Stimulated activated naive B cell treated with anti-CD40 and anti-IgM and Interleukin-4, amounts not matched to agents 10 μg/mL and 1 μg/mL and 100 μg/mL, for 72 hours (primary cell): Measurements from ENCODE around the gene RNF111.
"Not testable (repeated sequence)": the region's sequence is repeated elsewhere in the genome, so short reads cannot be mapped to it uniquely, and the experiment has no call there.

ENCODE experiments used
- ATAC-seq, 2 donors: fragments of 150-1000 bp; cut with Tn5 transposase; replicated peaks; 2 replicates each; pipeline ENCODE4 v1.10.0; 2021; ENCODE audit warnings: moderate library complexity in 1 of 2
- DNase-seq: peaks from one replicate; pipeline ENCODE4 v3.0.0; 2021
- H3K27ac Mint-ChIP-seq: one replicate; pipeline ENCODE4 v1.8.0; 2022; ENCODE audit warnings: mild to moderate bottlenecking, mixed read lengths
- H3K27me3 Mint-ChIP-seq, 2 donors: one replicate each; pipeline ENCODE4 v1.8.0; 2022; ENCODE audit warnings: mixed read lengths in 2 of 2
- H3K36me3 Mint-ChIP-seq, 2 donors: one replicate each; pipeline ENCODE4 v1.8.0; 2022; ENCODE audit warnings: mixed read lengths in 2 of 2, mild to moderate bottlenecking in 1 of 2
- H3K4me1 Mint-ChIP-seq, 2 donors: one replicate each; pipeline ENCODE4 v1.8.0; 2022; ENCODE audit warnings: mixed read lengths in 2 of 2, mild to moderate bottlenecking in 1 of 2
- H3K4me3 Mint-ChIP-seq, 2 donors: one replicate each; pipeline ENCODE4 v1.8.0; 2022; ENCODE audit warnings: mild to moderate bottlenecking in 2 of 2, mixed read lengths in 2 of 2, moderate library complexity in 1 of 2
- H3K9me3 Mint-ChIP-seq, 2 donors: one replicate each; pipeline ENCODE4 v1.8.0; 2022; ENCODE audit warnings: mixed read lengths in 2 of 2, mild to moderate bottlenecking in 1 of 2

The RNF111 gene

DNA sequence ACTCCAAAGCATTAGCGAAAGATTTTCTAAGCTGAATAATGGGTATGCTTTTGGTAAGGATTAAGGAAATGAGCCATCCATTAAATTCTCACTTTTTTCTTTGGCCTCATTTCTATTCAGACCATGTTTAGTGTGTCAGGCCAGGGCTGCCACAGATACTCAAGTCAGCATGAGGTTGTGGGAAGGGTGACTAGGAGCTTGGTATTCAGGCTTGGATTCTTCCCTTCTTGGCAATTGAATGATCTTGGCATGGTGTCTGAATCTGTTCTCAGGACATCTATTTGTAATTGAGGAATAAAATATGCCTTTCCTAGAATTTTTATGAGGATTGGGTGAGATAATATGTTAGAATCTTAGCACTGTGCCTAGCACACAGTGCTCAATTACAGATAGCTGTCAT is 128.7 kb downstream of the RNF111 start:
- peaks cover 0 to 11% of the 10 kb centered on the region in 2 donors for H3K4me1 Mint-ChIP-seq
- ATAC-seq = no peak
- peaks cover 4 to 10% of the 10 kb centered on the region in 2 donors for H3K36me3 Mint-ChIP-seq
- H3K27ac Mint-ChIP-seq = no peak overlapping the region
- H3K27me3 Mint-ChIP-seq = no peaks in the 10 kb centered on the region
- no peak overlapping the region for H3K4me3 Mint-ChIP-seq
- no peak for DNase-seq
- no peaks in the 10 kb centered on the region for H3K9me3 Mint-ChIP-seq

DNA sequence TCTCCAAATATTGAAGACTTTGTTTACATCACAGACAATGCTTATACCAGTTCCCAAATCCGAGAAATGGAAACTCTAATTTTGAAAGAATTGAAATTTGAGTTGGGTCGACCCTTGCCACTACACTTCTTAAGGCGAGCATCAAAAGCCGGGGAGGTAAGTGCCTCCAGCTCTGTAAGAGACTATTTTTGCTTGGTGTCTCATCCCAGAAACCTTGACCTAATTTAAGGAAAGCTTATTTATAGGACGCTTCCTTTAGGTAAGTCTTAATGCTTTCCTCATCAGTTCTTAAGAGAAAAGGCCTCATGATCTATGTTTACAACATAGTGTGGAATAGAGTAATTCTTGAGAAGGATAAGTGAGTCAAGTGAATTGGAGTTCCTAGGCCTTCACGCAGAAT is 129.3 kb downstream of the RNF111 start:
- ATAC-seq (no peak), DNase-seq (no peak)
- Mint-ChIP-seq H3K4me1 (peaks cover 0 to 11% of the 10 kb centered on the region in 2 donors), H3K27ac (no peak overlapping the region), H3K27me3 (no peaks in the 10 kb centered on the region), H3K4me3 (no peak overlapping the region), H3K36me3 (peaks cover 4 to 10% of the 10 kb centered on the region in 2 donors), H3K9me3 (no peaks in the 10 kb centered on the region)

DNA sequence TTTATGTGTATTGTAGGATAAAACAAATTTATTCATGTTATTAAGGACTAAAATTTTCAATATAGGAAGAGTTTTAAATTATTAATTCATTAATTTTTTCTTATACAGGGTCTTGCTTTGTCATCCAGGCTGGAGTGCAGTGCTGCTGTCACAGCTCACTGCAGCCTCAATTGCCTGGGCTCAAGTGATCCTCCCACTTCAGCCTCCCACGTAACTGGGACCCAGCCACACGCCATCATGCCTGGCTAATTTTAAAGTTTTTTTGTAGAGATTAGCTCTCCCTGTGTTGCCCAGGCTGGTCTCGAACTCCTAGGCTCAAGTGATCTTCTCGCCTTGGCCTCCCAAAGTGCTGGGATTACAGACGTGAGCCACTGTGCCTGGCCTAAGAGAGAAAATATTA is 132.2 kb downstream of the RNF111 start:
- Mint-ChIP-seq H3K9me3 (no peaks in the 10 kb centered on the region), H3K4me1 (peaks cover 0 to 11% of the 10 kb centered on the region in 2 donors), H3K36me3 (peaks cover 7 to 9% of the 10 kb centered on the region in 2 donors), H3K27me3 (no peaks in the 10 kb centered on the region), H3K4me3 (no peak overlapping the region), H3K27ac (no peak overlapping the region)
- DNase-seq = no peak
- ATAC-seq = no peak

DNA sequence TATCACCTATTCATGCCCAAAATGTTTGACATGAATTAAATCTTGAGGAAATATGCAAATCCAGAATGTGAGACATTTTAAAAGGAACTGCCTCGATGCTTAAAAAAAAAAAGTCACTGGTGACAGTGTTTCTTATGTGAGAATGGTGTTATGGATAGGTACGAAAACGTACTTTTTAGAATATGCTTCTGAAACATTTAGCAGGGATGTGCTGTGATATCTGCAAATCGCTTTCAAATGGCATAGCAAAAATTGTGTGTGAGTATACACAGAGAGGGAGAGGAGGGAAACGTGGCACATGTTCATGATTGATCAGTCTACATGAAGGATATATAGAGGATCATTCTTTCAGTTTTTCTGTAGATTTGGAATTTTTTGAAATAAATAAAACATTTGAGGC is 133.5 kb downstream of the RNF111 start:
- peaks cover 0 to 11% of the 10 kb centered on the region in 2 donors for H3K4me1 Mint-ChIP-seq
- H3K27ac Mint-ChIP-seq = peak overlapping the region; percentile 17
- no peak overlapping the region for H3K4me3 Mint-ChIP-seq
- H3K27me3 Mint-ChIP-seq = no peaks in the 10 kb centered on the region
- peaks cover 12 to 14% of the 10 kb centered on the region in 2 donors for H3K36me3 Mint-ChIP-seq
- DNase-seq (no peak), ATAC-seq (no peak)
- peaks cover 0 to 2% of the 10 kb centered on the region in 2 donors for H3K9me3 Mint-ChIP-seq

DNA sequence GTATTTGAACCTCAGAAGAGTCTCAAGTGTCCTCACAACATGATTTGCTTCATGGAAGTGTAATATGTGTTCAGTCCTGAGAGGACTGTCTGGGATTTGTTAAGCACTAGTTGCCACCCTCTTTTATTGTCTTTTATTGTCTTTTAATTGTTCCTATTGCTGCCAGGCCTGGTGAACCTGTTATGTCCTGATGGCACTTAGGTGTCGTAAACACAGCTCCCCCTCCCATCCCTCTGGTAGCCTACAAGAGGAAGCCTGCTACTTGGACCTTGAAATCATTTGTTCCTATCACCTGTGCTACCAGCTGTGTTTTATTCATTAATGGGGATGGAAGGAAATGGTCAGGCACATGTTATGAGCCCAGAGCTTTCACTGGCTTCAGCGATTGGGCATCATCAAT is 136.8 kb downstream of the RNF111 start:
- ATAC-seq = peak in 1 of 2 donors; percentile 10
- no peak for DNase-seq
- H3K9me3 Mint-ChIP-seq = peaks cover 12 to 16% of the 10 kb centered on the region in 2 donors
- peaks cover 23 to 36% of the 10 kb centered on the region in 2 donors for H3K36me3 Mint-ChIP-seq
- H3K4me1 Mint-ChIP-seq = peaks cover 16 to 27% of the 10 kb centered on the region in 2 donors
- no peaks in the 10 kb centered on the region for H3K27me3 Mint-ChIP-seq
- no peak overlapping the region for H3K4me3 Mint-ChIP-seq
- peak overlapping the region; percentile 68 for H3K27ac Mint-ChIP-seq

DNA sequence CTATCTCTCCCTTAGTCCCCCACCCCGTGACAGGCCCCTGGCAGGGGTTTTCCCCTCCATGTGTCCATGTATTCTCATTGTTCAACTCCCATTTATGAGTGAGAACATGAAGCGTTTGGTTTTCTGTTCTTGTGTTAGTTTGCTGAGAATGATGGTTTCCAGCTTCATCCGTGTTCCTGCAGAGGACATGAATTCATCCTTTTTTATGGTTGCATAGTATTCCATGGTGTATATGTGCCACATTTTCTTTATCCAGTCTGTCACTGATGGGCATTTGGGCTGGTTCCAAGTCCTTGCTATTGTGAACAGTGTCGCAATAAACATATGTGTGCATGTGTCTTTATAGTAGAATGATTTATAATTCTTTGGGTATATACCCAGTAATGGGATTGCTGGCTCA is 138.2 kb downstream of the RNF111 start:
- not testable (repeated sequence) for H3K27ac Mint-ChIP-seq, ATAC-seq, H3K4me3 Mint-ChIP-seq, DNase-seq, H3K27me3 Mint-ChIP-seq
- peaks cover 16 to 26% of the 10 kb centered on the region in 2 donors for H3K4me1 Mint-ChIP-seq
- H3K9me3 Mint-ChIP-seq = peaks cover 21 to 26% of the 10 kb centered on the region in 2 donors
- peaks cover 36 to 50% of the 10 kb centered on the region in 2 donors for H3K36me3 Mint-ChIP-seq

DNA sequence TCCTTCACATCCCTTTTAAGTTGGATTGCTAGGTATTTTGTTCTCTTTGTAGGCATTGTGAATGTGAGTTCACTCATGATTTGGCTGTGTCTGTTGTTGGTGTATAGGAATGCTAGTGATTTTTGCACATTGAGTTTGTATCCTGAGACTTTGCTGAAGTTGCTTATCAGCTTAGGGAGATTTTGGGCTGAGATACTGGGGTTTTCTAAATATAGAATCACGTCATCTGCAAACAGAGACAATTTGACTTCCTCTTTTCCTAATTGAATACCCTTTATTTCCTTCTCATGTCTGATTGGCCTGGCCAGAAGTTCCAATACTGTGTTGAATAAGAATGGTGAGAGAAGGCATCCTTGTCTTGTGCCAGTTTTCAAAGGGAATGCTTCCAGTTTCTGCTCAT is 139.8 kb downstream of the RNF111 start:
- H3K4me1 Mint-ChIP-seq = peaks cover 16 to 26% of the 10 kb centered on the region in 2 donors
- peaks cover 21 to 27% of the 10 kb centered on the region in 2 donors for H3K9me3 Mint-ChIP-seq
- not testable (repeated sequence) for DNase-seq, H3K4me3 Mint-ChIP-seq, ATAC-seq, H3K27me3 Mint-ChIP-seq
- peak overlapping the region; percentile 1 for H3K27ac Mint-ChIP-seq
- H3K36me3 Mint-ChIP-seq = peaks cover 48 to 63% of the 10 kb centered on the region in 2 donors

DNA sequence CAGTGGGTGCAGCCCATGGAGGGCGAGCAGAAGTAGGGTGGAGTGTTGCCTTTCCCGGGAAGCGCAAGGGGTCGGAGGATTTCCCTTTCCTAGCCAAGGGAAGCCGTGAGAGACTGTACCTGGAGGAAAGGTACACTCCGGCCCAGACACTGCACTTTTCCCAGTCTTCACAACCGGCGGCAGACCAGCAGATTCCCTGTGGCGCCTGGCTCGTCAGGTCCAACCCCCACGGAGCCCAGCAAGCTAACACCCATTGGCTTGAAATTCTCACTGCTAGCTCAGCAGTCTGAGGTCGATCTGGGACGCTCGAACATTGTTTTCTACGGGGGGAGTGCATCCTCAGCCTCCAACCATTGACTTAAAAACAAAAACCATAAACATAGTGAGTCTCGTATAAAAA is 144.0 kb downstream of the RNF111 start:
- H3K36me3 Mint-ChIP-seq = peaks cover 64 to 90% of the 10 kb centered on the region in 2 donors
- H3K9me3 Mint-ChIP-seq = peaks cover 21 to 25% of the 10 kb centered on the region in 2 donors
- no peak for DNase-seq
- peaks cover 16 to 26% of the 10 kb centered on the region in 2 donors for H3K4me1 Mint-ChIP-seq
- H3K27me3 Mint-ChIP-seq = no peaks in the 10 kb centered on the region
- no peak overlapping the region for H3K4me3 Mint-ChIP-seq
- peak overlapping the region; percentile 5 for H3K27ac Mint-ChIP-seq
- no peak for ATAC-seq

DNA sequence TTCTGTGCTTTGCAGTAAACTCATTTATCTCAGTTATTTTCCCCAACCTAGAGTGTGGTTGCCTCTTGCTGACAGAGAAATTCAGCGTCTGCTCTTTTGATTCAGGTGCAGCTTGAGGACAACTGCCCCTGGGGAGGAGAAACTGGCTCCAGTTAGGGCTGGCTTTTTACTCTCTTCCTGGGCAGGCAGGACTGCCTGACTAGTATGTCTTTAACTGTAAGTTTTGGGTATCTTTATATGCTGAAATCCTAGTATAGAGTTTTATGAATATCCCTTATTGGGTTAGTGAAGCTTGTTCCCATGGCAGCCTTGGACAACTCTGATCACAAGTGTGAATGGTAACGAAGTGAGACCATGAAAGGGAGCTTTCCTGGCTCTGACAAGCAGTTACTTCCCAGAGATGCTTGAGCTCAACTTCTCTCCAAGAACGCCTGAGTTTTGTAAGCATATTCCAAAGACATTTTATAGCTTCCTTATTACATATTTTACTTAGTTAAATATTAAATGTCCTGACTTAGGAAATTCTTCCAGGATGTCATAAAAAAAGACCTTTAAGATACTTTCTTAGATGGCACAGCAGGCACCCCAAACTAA is 144.6 kb downstream of the RNF111 start:
- H3K36me3 Mint-ChIP-seq = peaks cover 68 to 93% of the 10 kb centered on the region in 2 donors

DNA sequence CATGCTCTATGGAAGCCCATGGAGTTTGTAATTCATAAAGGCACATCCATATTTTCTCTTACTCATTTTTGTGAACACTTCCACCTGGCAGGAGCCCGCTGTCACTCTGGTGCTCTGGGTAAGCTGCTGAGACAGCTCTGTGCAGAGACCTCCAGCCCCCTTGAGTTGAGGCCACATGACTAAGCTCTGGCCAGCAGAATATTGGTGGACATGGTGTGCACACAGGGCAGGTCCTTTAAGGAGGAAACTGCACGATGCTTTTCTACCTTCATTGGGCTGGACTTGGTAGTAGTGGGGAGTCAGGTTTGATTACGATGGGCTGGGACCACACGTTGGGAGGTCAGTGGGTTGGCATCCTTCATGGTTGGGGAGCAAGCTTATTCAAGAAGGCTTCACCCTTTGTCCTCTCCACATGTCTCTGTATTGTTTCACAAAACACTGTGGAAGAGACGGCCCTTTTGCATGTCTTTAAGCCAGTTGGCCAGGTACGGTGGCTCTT is 146.5 kb downstream of the RNF111 start:
- H3K4me3 Mint-ChIP-seq = no peak overlapping the region
- no peak for DNase-seq
- peaks cover 75 to 96% of the 10 kb centered on the region in 2 donors for H3K36me3 Mint-ChIP-seq
- H3K4me1 Mint-ChIP-seq = peaks cover 17 to 26% of the 10 kb centered on the region in 2 donors
- H3K27me3 Mint-ChIP-seq = no peaks in the 10 kb centered on the region
- ATAC-seq = no peak
- no peak overlapping the region for H3K27ac Mint-ChIP-seq
- H3K9me3 Mint-ChIP-seq = peaks cover 12 to 14% of the 10 kb centered on the region in 2 donors

More for the DNA sequence above, 144.6 kb downstream of the RNF111 start:
- peaks cover 21 to 25% of the 10 kb centered on the region in 2 donors for H3K9me3 Mint-ChIP-seq
- H3K4me3 Mint-ChIP-seq = no peak overlapping the region
- no peaks in the 10 kb centered on the region for H3K27me3 Mint-ChIP-seq
- ATAC-seq (no peak), DNase-seq (no peak)
- H3K4me1 Mint-ChIP-seq = peaks cover 15 to 26% of the 10 kb centered on the region in 2 donors
- no peak overlapping the region for H3K27ac Mint-ChIP-seq

DNA sequence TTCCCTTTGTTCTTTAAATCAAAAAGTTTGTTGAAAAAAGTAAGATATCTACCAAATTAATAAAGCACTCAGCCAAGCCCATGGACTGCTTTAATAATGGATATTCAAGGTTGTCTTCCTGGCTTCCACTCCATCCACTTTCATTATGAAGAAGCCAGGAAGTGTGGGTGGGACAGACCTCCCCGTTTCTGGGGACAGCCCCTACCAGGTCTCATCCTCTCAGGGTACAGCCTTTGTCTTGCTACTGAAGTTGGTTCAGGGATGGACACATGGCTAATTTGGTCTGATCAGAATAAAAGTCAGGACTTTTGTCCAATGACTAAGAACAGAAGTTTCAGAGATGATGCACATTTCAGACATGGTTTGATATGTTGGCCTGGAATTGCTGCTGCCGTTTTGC is 150.1 kb downstream of the RNF111 start:
- Mint-ChIP-seq H3K36me3 (peaks cover 62 to 84% of the 10 kb centered on the region in 2 donors), H3K4me3 (peak overlapping the region in 1 of 2 donors; percentile 22), H3K4me1 (peaks cover 34 to 46% of the 10 kb centered on the region in 2 donors), H3K27ac (peak overlapping the region; percentile 73), H3K27me3 (no peaks in the 10 kb centered on the region), H3K9me3 (no peaks in the 10 kb centered on the region)
- no peak for DNase-seq
- peak; percentile 59 to 62 for ATAC-seq

DNA sequence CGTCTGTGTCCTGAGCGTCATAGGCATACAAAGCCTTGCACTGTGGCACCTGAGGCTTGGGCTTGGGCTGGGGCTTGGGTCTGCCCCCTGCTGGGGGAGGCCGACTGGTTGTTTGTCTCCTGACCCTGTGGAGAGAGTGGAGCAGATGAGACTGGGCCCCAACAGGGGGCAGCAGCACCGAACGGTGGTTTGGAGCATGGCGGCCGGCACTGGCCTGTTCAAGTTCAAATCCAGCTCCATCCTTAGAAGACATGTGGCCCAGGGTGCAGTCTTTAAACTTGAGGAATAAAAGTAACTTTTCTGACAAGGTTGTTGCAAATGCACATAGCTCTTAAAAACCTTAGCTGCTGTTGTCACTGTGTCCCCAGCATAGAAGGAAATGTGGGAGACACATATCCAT is 150.8 kb downstream of the RNF111 start:
- Mint-ChIP-seq H3K36me3 (peaks cover 61 to 84% of the 10 kb centered on the region in 2 donors), H3K4me1 (peaks cover 35 to 48% of the 10 kb centered on the region in 2 donors), H3K27ac (no peak overlapping the region), H3K27me3 (no peaks in the 10 kb centered on the region), H3K9me3 (no peaks in the 10 kb centered on the region), H3K4me3 (peak overlapping the region in 1 of 2 donors; percentile 49)
- ATAC-seq = peak; percentile 76 to 85
- DNase-seq = peak; percentile 23

DNA sequence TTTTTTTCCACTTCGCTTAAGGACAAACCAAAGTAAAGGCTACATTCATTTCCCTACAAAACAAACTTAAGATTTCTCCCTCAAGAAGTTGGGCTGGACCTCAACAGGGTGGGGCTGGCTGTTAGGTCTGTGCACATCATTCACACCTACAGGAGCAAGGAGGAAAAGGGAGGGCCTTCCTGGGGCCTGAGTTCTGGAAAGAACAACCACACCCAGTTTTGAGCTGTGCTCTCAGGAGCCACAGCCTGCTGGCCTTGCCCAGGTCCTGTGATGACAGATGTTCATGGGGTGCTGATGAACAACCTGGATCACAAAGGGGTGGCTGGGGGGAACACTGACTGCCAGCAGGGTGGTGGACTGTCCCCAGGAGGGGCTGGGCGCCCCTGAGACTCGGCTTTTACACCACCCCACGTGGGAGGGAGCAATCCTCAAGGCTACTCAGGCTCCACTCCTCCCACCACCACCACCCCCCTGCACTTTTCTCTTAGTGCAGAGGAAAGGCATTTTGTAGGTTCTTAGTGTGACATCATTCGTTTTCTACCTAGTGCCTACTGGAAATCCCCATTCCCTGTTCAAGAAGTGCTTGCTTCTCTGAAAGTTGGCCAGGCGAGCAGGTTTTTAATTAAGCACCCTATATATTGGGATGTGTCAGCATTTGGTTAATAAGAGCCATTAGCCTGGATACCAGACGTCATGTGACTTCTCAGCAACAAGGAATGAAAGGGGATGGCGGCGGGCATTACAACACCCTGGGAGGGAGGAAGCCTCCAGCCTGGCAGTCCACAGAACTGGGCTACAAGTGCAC is 153.2 kb downstream of the RNF111 start:
- no peaks in the 10 kb centered on the region for H3K27me3 Mint-ChIP-seq
- peaks cover 55 to 74% of the 10 kb centered on the region in 2 donors for H3K36me3 Mint-ChIP-seq
- DNase-seq (no peak), ATAC-seq (peak in 1 of 2 donors; percentile 51)
- no peaks in the 10 kb centered on the region for H3K9me3 Mint-ChIP-seq
- H3K27ac Mint-ChIP-seq = peak overlapping the region; percentile 51
- H3K4me1 Mint-ChIP-seq = peaks cover 37 to 48% of the 10 kb centered on the region in 2 donors
- H3K4me3 Mint-ChIP-seq = no peak overlapping the region

DNA sequence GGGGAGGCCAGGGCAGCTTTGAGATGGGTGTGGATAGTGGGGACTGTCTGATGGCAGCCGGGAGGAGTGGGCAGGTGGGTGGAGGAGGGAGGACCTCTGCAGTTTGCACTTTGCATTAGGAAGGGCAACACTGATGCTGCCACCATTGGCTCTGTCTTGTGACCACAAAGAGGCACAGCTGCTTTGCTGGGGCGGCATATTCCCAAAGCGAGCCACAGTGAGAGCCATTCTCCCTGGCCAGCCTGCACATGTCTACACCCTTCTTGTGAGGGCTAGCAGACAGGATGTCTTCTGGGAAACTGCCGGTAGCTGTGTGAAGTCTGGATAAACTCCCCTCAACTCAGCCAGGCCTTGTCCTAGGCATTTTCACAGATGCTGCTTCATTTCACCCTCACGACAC is 155.8 kb downstream of the RNF111 start:
- H3K27me3 Mint-ChIP-seq = no peaks in the 10 kb centered on the region
- no peak overlapping the region for H3K4me3 Mint-ChIP-seq
- H3K36me3 Mint-ChIP-seq = peaks cover 45 to 54% of the 10 kb centered on the region in 2 donors
- no peak for ATAC-seq
- H3K27ac Mint-ChIP-seq = no peak overlapping the region
- peaks cover 27 to 35% of the 10 kb centered on the region in 2 donors for H3K4me1 Mint-ChIP-seq
- no peaks in the 10 kb centered on the region for H3K9me3 Mint-ChIP-seq
- no peak for DNase-seq
